Right lobe of liver (tissue), 6 donors: ENCODE results near the gene CHMP2A. TPM values are rescaled to one million over a fixed set of nuclear protein-coding genes. Genes with fewer than 3 reads are reported as not detected.
A peak's percentile ranks its signal among the peaks of the same experiment; 100 is the strongest.

ENCODE experiments used
- ATAC-seq, 4 donors: fragments of 200-7000 bp; cut with Tn5 transposase; one replicate each; pipeline ENCODE4 v1.9.1; 2020; ENCODE audit warnings: mild to moderate bottlenecking in 4 of 4, moderate library complexity in 4 of 4
- DNase-seq, 3 donors: peaks; one replicate each; pipeline ENCODE4 v3.0.0-alpha.2; 2020
- H3K27ac ChIP-seq, 3 donors: fragments of 200-600 bp; one replicate each; pipeline ENCODE4 v1.8.0; 2022
- H3K27me3 ChIP-seq, 2 donors: fragments of 200-600 bp; one replicate each; pipeline ENCODE4 v1.8.0; 2022
- H3K36me3 ChIP-seq, 4 donors: fragments of 200-600 bp; sonication (generic) in 1 of 4; one replicate each; pipeline versions ENCODE4 v1.5.1 to v1.8.0; 2017 to 2022; ENCODE audit warnings: control low read depth in 1 of 4
- H3K4me1 ChIP-seq, 4 donors: fragments of 200-600 bp; sonication (generic) in 1 of 4; one replicate each; pipeline versions ENCODE4 v1.5.1 to v1.8.0; 2017 to 2022; ENCODE audit warnings: control low read depth in 1 of 4
- H3K4me3 ChIP-seq, 3 donors: fragments of 200-600 bp; one replicate each; pipeline ENCODE4 v1.8.0; 2022
- H3K9me3 ChIP-seq, 4 donors: fragments of 200-600 bp; sonication (generic) in 1 of 4; one replicate each; pipeline versions ENCODE4 v1.5.1 to v1.8.0; 2017 to 2022; ENCODE audit warnings: control low read depth in 1 of 4
- POLR2A ChIP-seq: fragments of 450-650 bp; IDR thresholded peaks from one replicate; pipeline ENCODE4 v1.6.1; 2017; ENCODE audit warnings: antibody characterized with exemption, mild to moderate bottlenecking
- WGBS: methylation state at CpG from one replicate; pipeline ENCODE4 v1.1.6; 2018; ENCODE audit warnings: low coverage, low lambda C conversion rate; ENCODE audit not compliant: insufficient coverage; ENCODE audit errors: missing lambda C conversion rate; 5-methylcytosine and 5-hydroxymethylcytosine counted together
- intact Hi-C, 2 donors: fragments of 100-400 bp; cut with DNase I; formaldehyde crosslinking; loops; one replicate each; pipeline versions ENCODE4 v1.11.2 to v1.14.1; 2022
- total RNA-seq, 6 experiments: library from RNA; depleted of rRNA in 2 of 6; stranded (reverse); fragments of >200 nt in 2 of 6; fragmentation: NEBNext Ultra II Directional in 3 of 6; extraction: Animal tissue kit (Norgen Biotek cat#: 25700) in 3 of 6; gene quantifications; one replicate each; pipeline versions ENCODE4 v1.1.0 to v1.2.4, GENCODE V29; 2016 to 2023
- TF ChIP-seq, protein P1 (sequence below), 4 donors: fragments of 200-600 bp in 3 of 4; fragments of 450-650 bp in 1 of 4; IDR thresholded peaks; one replicate each; pipeline versions ENCODE4 v1.5.1 to v1.8.0; 2016 to 2022; ENCODE audit warnings: antibody characterized with exemption in 4 of 4, mild to moderate bottlenecking in 2 of 4
- donor health status: DM: no; HTN: yes; CAD: no.
- donor health status: DM: no; HTN: no; CAD: no.
- donor health status: DM: no; HTN: no; CAD: no.
- donor health status: DM: no; HTN: yes; CAD: no.
- donor health status: DM: no; HTN: yes; CAD: no.

CHMP2A gene
- total RNA-seq, 6 experiments from 2014 or later = 62.1 to 90.9 (median 70.7) TPM

DNA sequence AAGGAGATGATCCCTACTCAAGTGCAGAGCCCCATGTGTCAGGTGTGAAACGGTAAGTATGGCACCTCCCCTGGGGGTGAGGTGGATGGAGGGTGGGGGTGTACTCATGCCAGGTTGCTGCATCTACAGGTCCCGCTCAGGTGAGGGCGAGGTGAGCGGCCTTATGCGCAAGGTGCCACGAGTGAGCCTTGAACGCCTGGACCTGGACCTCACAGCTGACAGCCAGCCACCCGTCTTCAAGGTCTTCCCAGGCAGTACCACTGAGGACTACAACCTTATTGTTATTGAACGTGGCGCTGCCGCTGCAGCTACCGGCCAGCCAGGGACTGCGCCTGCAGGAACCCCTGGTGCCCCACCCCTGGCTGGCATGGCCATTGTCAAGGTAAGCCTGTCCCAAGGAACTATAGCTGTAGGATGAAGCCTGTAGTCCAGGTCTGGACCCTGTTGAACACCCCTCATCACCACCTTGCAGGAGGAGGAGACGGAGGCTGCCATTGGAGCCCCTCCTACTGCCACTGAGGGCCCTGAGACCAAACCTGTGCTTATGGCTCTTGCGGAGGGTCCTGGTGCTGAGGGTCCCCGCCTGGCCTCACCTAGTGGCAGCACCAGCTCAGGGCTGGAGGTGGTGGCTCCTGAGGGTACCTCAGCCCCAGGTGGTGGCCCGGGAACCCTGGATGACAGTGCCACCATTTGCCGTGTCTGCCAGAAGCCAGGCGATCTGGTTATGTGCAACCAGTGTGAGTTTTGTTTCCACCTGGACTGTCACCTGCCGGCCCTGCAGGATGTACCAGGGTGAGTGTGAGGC is 5.8 kb downstream of the CHMP2A start:
- TF ChIP-seq POLR2A = no peak
- TF ChIP-seq, protein P1, sequence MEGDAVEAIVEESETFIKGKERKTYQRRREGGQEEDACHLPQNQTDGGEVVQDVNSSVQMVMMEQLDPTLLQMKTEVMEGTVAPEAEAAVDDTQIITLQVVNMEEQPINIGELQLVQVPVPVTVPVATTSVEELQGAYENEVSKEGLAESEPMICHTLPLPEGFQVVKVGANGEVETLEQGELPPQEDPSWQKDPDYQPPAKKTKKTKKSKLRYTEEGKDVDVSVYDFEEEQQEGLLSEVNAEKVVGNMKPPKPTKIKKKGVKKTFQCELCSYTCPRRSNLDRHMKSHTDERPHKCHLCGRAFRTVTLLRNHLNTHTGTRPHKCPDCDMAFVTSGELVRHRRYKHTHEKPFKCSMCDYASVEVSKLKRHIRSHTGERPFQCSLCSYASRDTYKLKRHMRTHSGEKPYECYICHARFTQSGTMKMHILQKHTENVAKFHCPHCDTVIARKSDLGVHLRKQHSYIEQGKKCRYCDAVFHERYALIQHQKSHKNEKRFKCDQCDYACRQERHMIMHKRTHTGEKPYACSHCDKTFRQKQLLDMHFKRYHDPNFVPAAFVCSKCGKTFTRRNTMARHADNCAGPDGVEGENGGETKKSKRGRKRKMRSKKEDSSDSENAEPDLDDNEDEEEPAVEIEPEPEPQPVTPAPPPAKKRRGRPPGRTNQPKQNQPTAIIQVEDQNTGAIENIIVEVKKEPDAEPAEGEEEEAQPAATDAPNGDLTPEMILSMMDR (IDR thresholded peaks at IDR 0.05) = no peak
- WGBS = no CpG with 5 or more reads among the region's 20 CpGs
- intact Hi-C loops = no loop called here
- H3K27ac ChIP-seq = no peak overlapping the region
- H3K4me1 ChIP-seq = peaks cover 0 to 21% (median 10%) of the 10 kb centered on the region in 4 donors
- H3K27me3 ChIP-seq = no peaks in the 10 kb centered on the region
- DNase-seq (no peak), ATAC-seq (no peak)
- H3K9me3 ChIP-seq = no peaks in the 10 kb centered on the region
- H3K4me3 ChIP-seq = no peak overlapping the region
- H3K36me3 ChIP-seq = peaks cover 17 to 61% (median 39%) of the 10 kb centered on the region in 4 donors

GRCh38 chr19:58547323-58548312 is 7.3 kb downstream of the CHMP2A start:
- ATAC-seq (no peak), DNase-seq (no peak)
- Histone ChIP-seq H3K4me1 (peaks cover 0 to 15% (median 7%) of the 10 kb centered on the region in 4 donors), H3K4me3 (no peak overlapping the region), H3K27me3 (no peaks in the 10 kb centered on the region), H3K9me3 (no peaks in the 10 kb centered on the region), H3K27ac (no peak overlapping the region), H3K36me3 (peaks cover 17 to 56% (median 39%) of the 10 kb centered on the region in 4 donors)
- intact Hi-C loops = no loop called here
- TF ChIP-seq, protein P1 (IDR thresholded peaks at IDR 0.05) = no peak
- no peak for TF ChIP-seq POLR2A
- 90% methylated on average over 5 of the region's 18 CpGs for WGBS

- ATAC-seq (no peak), DNase-seq (no peak)
- H3K36me3 ChIP-seq = peaks cover 17 to 40% (median 33%) of the 10 kb centered on the region in 4 donors
- H3K9me3 ChIP-seq = no peaks in the 10 kb centered on the region
- H3K4me1 ChIP-seq = peaks cover 0 to 15% (median 7%) of the 10 kb centered on the region in 4 donors
- TF ChIP-seq POLR2A = no peak
- TF ChIP-seq, protein P1 (IDR thresholded peaks at IDR 0.05) = no peak
- no peaks in the 10 kb centered on the region for H3K27me3 ChIP-seq
- 11% methylated on average over 1 of the region's 1 CpG for WGBS
- no peak overlapping the region for H3K27ac ChIP-seq
- intact Hi-C loops = no loop called here
- peak overlapping the region; percentile 77 to 89 (median 88) for H3K4me3 ChIP-seq
These were observed 8.8 kb downstream of the CHMP2A start for GRCh38 chr19:58546019-58546530.

DNA sequence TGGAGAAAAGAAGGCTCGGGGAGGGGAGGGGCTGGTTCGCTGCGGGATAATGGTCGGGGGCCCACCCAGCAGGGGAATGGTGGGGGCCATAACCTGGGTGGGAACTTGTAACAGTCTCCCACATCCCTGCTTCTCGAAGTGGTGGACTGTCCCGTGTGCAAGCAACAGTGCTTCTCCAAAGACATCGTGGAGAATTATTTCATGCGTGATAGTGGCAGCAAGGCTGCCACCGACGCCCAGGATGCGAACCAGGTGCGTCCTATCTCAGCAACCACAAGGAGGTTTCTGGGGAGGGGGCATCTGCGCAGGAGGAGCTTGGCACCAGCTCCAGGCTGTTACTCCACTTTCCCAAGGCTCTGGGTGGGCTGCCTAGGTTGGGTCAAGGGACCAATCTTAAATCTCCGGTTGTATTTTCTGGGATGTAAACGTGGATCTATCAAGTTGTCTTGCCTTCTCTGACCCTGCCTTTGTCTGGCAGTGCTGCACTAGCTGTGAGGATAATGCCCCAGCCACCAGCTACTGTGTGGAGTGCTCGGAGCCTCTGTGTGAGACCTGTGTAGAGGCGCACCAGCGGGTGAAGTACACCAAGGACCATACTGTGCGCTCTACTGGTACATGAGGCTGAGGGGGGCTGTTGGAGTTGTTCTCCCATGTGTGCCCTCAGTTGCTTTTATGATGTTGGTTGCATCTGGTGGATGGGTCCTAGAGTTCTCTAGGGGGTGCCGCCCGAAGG is 9.5 kb downstream of the CHMP2A start:
- Histone ChIP-seq H3K4me1 (peaks cover 0 to 15% (median 7%) of the 10 kb centered on the region in 4 donors), H3K4me3 (peak overlapping the region; percentile 77 to 89 (median 88)), H3K36me3 (peaks cover 17 to 34% (median 29%) of the 10 kb centered on the region in 4 donors), H3K27me3 (no peaks in the 10 kb centered on the region), H3K9me3 (no peaks in the 10 kb centered on the region), H3K27ac (peak overlapping the region in 2 of 3 donors; percentile 5 to 99)
- TF ChIP-seq, protein P1 (IDR thresholded peaks at IDR 0.05) = no peak
- no peak for TF ChIP-seq POLR2A
- no peak for ATAC-seq
- 6% methylated on average over 20 of the region's 21 CpGs for WGBS
- intact Hi-C loops = no loop called here
- no peak for DNase-seq
